A673 (cell line): ENCODE data around the gene CDK14.

Source experiments
- EZH2 ChIP-seq: fragments of 200-600 bp; sonication (generic); IDR thresholded peaks from 2 replicates; pipeline ENCODE4 v1.6.1; 2017; ENCODE audit warnings: borderline replicate concordance, low read depth, mild to moderate bottlenecking, mixed read lengths, antibody characterized with exemption, low read length; ENCODE audit not compliant: poor library complexity, severe bottlenecking
- TF ChIP-seq, protein P1 (sequence below): fragments of 300-800, 200-600 bp; sonication (generic); conservative IDR thresholded peaks from 2 replicates; pipeline ENCODE4 v1.5.1; 2017; ENCODE audit warnings: low read depth, mild to moderate bottlenecking, antibody characterized with exemption, low read length, moderate library complexity, mixed read lengths

DNA sequence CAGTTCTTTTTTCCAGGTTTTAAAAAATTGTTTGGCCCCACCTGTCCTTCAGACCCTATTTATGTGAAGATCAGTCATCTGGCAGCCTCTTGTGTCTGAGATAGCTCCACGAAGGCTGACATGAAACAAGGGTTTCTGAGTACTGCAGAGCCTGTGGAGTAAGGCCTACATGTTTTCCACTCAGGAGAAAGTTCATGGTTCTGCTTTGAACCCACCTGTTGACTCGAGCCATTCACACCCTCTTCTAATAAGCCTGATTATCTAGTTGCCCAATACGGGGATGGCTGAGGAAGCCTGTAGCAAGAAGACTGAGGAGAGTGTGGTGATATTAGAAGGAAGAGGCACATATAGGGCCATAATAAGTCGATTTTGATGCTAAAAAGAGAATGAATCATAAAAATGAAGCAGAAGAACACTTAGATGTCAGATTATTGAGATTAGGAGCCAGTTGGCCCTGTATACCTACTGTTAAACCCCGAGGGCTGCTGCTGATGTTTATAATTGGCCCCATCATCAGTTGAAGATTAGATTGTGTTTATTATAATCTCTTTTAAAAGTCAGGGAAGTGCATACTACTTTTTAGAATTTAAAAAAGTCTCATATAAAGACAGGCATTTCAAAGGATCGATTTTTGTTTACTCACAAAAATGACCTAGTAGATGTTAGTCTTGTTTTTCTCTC, 109.4 kb downstream of the CDK14 start:
- TF ChIP-seq, protein P1, sequence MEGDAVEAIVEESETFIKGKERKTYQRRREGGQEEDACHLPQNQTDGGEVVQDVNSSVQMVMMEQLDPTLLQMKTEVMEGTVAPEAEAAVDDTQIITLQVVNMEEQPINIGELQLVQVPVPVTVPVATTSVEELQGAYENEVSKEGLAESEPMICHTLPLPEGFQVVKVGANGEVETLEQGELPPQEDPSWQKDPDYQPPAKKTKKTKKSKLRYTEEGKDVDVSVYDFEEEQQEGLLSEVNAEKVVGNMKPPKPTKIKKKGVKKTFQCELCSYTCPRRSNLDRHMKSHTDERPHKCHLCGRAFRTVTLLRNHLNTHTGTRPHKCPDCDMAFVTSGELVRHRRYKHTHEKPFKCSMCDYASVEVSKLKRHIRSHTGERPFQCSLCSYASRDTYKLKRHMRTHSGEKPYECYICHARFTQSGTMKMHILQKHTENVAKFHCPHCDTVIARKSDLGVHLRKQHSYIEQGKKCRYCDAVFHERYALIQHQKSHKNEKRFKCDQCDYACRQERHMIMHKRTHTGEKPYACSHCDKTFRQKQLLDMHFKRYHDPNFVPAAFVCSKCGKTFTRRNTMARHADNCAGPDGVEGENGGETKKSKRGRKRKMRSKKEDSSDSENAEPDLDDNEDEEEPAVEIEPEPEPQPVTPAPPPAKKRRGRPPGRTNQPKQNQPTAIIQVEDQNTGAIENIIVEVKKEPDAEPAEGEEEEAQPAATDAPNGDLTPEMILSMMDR, result no peak
- TF ChIP-seq EZH2, result no peak
